HG02678 (cell line): ENCODE results near the gene NTRK1.
A peak's percentile ranks its signal among the peaks of the same experiment; 100 is the strongest.

Experiments used
- ATAC-seq: cut with Tn5 transposase; IDR thresholded peaks from one replicate; pipeline ENCODE4 v1.9.1; 2021; ENCODE audit warnings: mild to moderate bottlenecking, moderate library complexity; ENCODE audit not compliant: unreplicated experiment

NTRK1 gene

GRCh38 chr1:156860628-156861423 is at the start of gene NTRK1:
TSS of gene NTRK1 (plus strand) at chr1:156860865. CDS start at chr1:156860935, 70 bp downstream.
- peak; percentile 41 for ATAC-seq

DNA sequence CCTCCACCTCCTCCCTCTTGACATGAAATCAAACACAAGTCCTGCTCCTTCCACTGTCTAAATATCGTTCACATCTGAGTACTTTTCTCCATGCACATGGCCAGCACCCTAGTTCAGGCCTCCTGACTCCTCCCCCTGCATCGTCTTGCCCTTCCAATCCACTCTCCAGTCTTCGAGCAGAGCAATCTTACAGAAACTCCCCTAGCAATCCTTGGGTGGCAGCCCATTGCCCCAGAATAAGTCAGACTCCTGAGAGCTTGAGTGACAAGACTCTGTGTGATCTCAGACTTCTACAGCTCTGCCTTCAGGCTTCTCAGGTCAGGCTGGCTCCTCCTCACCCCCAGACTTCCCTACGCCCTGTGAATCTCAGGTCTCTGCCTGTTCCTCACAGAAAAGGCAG is 49.5 kb upstream of the NTRK1 start:
- no peak for ATAC-seq

DNA sequence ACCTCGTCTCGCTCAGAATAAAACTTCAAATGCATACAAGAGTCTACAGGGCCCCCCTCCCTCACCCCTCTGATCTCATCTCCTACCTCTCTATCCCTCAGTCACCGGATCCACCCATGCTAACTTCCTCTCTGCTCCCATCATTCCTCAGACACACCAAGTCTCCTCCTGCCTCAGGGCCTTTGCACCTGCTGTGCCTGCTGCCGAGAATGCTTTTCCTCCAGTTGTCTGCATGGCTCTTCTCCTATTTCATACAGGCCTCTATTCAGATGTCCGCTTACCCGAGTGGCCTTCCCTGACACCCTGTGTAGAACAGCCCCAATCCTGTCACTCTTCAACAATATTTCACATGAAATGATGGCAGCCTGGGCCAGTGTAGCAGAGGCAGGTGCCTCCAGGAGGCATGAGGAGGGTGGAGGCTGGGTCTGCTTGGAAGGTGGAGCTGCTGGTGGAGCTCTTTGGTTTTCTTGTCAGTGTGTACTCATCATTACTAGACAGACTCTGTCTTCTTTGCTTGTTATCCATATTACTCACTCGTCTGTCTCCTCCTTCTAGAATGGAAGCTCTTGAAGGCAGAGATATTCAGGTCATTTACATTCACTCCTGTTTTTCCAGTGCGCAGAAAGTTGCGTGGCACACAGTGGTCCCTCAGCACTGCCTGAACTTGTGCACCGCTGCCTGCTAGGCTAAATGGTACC is 48.2 kb upstream of the NTRK1 start:
- ATAC-seq, result no peak

DNA sequence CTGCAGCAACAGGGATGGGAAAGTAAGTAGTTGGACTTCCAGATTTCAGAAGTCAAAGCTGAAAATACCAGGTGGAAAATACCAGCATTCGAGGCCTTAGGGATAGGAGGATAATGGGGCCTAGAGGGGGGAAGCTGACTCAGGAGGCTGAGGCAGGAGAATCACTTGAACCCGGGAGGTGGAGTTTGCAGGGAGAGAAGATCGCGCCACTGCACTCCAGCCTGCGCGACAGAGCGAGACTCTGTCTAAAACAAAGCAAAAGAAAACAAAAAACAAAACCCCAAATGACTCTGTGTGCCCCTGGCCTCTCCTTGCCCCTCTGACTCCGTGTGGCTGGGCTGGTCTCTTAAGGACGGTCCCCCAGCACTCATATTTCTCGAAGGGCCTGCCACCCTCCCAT is 47.4 kb upstream of the NTRK1 start:
- ATAC-seq, result no peak

DNA sequence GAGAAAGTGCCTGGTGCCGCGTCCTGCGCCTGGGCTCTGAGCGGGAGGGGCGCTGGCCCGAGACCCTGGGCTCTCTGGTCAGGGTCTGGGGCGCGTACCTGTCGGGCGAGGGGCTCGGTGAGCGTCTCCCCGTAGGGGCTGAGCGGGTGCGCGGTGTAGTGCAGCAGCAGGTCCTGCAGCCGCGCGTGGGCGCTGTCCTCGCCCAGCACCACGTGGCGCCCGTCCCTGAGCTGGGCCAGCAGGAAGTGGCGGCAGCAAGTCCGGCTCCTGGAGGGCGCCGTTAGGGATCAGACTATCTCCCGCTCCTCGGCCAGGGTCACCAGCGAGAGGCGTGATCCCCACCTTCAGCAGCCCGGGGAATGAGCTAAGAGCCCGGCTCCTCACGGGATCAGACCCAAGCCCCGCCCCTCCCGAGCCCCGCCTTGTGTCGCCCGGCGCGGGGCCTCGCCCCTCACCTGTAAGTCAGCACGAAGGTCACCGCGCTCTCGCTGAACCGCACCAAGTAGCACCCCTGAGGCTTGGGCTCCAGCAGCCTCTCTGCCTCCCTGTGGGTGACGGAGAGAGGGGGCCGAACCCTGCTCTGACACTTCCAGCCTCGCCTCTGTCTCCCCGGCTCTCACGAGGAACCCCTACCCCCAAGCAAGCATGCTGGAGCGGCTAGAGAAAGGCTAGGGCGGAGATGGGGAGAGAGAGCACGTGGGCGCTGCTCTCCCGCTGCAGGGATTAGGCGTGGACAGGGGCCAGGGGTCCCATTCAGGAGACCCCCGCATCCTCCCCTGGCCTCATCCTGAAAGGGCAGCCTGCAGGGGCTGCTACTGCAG is 46.7 kb upstream of the NTRK1 start:
- ATAC-seq, result peak; percentile 61

GRCh38 chr1:156814571-156815260 is 45.9 kb upstream of the NTRK1 start:
- ATAC-seq, result no peak

DNA sequence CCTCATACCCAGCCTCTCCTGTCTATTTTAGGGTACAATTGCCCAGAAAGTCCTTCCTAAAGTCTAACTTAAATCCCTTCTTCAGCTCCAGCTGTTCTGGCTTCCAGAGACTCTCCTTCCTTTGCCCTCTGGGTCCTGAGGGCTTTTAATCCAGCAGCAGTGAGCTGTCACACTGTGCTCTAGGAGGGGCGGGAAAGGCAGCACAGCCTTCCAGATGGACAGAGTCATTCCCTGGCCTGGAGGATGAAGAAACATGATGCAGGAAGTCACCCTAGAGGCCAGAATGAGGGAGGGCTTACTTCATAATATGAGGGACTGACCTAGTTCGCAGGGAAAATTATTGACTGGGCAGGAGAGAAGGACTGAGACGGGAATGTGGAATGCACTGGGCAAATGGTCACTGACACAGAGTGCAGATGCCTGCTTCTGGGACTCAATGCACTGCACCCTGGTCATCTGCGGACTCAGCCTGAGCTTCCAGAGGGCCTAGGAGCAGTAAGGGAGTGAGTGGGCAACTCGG is 45.3 kb upstream of the NTRK1 start:
- ATAC-seq, result no peak

- no peak for ATAC-seq
These were observed 44.7 kb upstream of the NTRK1 start for GRCh38 chr1:156815961-156816422.

DNA sequence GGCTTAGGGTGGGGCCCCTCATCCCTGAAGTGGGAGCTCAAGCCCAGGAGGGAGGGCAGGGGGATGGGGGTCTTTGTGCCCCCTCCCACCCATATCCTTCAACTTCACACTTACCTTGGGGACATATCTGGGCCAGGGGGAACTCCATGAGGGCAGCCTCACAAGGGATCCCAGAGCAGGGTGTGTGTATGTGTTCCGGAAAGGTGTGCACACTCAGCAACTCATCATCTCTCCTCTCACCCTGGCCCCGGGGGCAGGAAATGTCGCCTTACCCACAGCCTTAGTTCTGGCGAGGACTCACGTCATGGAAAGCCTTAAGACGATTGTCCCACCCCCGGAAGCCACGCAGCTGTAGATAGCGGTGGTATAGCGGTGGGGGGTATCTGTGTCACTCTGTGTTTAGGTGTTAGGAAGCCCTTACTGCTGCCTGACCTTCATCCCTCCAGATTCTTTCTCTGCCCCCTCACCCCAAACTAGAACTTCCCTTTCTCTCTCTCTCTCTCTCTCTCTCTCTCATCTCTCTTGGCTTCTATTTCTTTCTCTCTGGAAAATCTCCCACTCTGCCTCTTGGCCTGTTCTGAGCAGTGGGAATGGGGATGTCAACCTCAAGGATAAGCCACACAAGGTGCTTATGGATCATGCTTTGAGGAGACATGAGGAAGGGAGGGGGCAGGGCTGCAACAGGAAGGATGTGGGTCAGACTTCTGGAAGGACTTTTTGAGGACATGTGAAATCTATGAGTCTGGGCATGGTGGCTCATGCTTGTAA is 43.9 kb upstream of the NTRK1 start, which contains the start of gene SH2D2A:
SH2D2A (minus strand) TSS at position 288 of the 768 bp plus-strand sequence; CDS start at position 148, 140 bp downstream.
- no peak for ATAC-seq

DNA sequence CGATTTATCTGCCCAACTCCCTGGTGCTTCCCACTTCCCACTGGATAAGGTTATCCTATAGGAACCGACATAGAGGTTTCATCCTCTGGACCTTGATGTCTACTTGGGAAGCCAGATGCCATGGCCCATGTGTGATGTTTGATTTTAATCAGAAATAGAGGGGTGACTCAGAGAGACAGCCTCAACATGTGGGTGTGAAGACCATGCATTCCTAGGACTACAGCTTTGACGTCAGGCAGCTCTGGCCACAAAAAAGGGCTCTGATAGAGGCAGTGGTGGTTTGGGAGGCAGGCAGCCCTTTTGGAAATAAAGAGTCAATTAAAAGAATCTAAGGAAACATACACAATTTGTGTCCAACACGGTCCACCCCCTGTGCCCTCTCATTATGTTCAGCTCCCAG is 38.9 kb upstream of the NTRK1 start:
- ATAC-seq, result no peak

DNA sequence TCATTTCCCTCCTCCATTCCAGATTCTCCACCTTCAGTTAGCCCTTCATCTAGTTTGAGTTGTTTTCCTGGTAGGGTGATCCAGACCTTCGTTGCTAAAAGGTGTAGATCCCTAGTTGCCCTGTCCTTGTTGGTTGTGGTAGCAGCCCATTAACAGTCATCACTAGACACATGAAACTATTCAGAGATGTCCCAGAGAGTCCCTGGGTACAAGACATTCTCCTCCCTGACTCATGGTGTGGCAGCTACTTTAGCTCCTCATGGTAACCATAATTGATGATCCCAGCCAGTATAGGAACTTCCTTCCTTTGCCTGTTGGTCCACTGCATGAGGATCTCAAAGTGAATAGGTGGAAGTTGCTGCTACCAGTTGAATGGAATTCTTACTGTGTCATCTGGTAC is 38.0 kb upstream of the NTRK1 start:
- no peak for ATAC-seq

DNA sequence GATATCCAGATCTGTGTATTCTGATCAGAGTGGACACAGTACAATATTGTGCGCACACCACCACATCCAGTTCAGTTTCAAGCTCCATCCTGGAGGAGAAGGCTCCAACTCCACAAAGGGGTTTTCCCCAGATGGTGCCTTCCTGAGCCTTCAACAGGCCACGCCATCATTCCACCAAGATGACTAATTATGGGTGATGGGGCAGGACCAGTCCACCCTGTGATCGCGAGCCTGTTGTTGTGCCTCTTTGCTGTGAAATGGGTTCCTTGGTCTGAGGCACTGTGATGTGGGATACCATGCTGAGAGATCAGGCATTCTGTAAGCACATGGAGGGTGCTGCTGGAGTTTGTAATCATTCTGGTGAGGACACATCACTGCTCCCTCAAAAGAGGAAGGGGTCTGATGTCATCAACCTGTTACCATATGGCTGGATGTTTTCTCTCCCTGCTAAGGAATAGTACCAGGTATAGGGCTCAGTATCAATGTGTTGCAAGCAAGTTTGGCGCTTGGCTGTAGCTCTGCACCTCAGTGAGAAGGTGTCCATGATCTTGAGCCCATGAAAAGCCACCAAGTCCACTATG is 37.4 kb upstream of the NTRK1 start:
- ATAC-seq, result no peak

DNA sequence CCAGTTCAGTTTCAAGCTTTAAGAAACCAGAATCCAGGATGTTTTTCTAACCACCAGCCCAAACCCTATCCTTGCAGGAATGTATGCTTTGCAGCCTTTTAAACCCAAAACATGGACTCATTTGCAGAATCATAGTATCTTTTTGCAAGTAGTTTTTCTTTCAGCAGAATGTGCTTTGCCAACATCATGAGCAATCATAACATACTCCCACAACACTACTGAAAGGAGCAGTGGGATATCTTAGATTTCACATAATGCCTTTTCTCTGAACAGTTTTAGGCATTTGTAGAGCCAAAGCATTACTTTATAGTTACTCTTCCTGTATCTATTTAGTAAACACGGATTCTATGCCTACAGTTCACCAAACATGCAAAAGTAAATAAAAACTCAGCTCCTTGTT is 34.0 kb upstream of the NTRK1 start:
- ATAC-seq, result no peak

- no peak for ATAC-seq
These were observed 32.1 kb upstream of the NTRK1 start for GRCh38 chr1:156828400-156829124.

- ATAC-seq, result no peak
These were observed 28.2 kb upstream of the NTRK1 start for GRCh38 chr1:156832434-156832833.

DNA sequence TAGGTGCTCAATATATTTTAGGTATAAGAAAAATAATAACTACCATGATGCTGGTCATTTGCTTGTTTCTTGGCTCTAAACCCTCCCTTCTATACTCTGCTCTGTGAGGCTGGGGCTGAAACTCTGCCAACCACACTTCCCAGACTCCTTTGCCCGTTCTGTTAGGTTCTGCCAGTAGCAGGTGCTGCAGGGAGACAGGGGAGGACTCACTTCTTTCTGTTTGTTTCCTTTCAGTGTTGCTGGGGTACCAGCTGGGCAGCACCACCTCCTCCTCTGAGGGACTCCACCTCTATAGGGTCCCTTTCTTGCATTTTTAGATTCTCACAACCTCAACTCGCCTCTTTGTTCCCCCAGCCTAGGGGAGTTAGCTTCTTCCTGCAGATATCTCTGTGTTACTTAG is 27.1 kb upstream of the NTRK1 start:
- no peak for ATAC-seq

- ATAC-seq, result no peak
These were observed 26.3 kb upstream of the NTRK1 start for GRCh38 chr1:156834322-156834721.

- peak; percentile 49 for ATAC-seq
These were observed 24.5 kb upstream of the NTRK1 start for GRCh38 chr1:156836041-156836654.
